Neuronal stem cell (in vitro differentiated cells): ENCODE results near the gene MYH14.

Source experiments
- DNase-seq: peaks from one replicate; pipeline ENCODE4 v3.0.0-alpha.2; 2013; ENCODE audit warnings: low spot score
- H2AFZ ChIP-seq: one replicate; pipeline ENCODE4 v1.6.1; 2013; ENCODE audit warnings: mild to moderate bottlenecking, low read length, inconsistent platforms
- H2AK5ac ChIP-seq: 2 replicates; pipeline ENCODE4 v1.6.1; 2013; ENCODE audit warnings: low read depth, mild to moderate bottlenecking, inconsistent platforms, low read length, moderate library complexity, mixed read lengths
- H2BK120ac ChIP-seq: 2 replicates; pipeline ENCODE4 v1.6.1; 2013; ENCODE audit warnings: low read depth, mild to moderate bottlenecking, inconsistent platforms, low read length, moderate library complexity, mixed read lengths
- H2BK12ac ChIP-seq: one replicate; pipeline ENCODE4 v1.6.1; 2013; ENCODE audit warnings: low read length, inconsistent platforms
- H2BK15ac ChIP-seq: 2 replicates; pipeline ENCODE4 v1.6.1; 2013; ENCODE audit warnings: mild to moderate bottlenecking, low read length, inconsistent platforms, mixed read lengths
- H2BK5ac ChIP-seq: one replicate; pipeline ENCODE4 v1.6.1; 2013; ENCODE audit warnings: inconsistent platforms, mild to moderate bottlenecking, low read length, moderate library complexity
- H3K14ac ChIP-seq: one replicate; pipeline ENCODE4 v1.6.1; 2013; ENCODE audit warnings: low read length, inconsistent platforms
- H3K18ac ChIP-seq: 2 replicates; pipeline ENCODE4 v1.6.1; 2013; ENCODE audit warnings: low read length, inconsistent platforms
- H3K23ac ChIP-seq: 2 replicates; pipeline ENCODE4 v1.6.1; 2013; ENCODE audit warnings: low read depth, mild to moderate bottlenecking, mixed read lengths, low read length, inconsistent platforms; ENCODE audit not compliant: poor library complexity
- H3K27ac ChIP-seq: replicated peaks from 3 replicates; pipeline ENCODE4 v1.5.1; 2013; ENCODE audit warnings: low read length, inconsistent platforms
- H3K27me3 ChIP-seq, 3 experiments: 2 replicates each; pipeline ENCODE4 v1.6.1; 2013; ENCODE audit warnings: low read length in 3 of 3, mild to moderate bottlenecking in 2 of 3, inconsistent platforms in 1 of 3, low read depth in 1 of 3, mixed read lengths in 1 of 3, moderate library complexity in 1 of 3; ENCODE audit not compliant: control insufficient read depth in 3 of 3, insufficient read depth in 3 of 3
- H3K36me3 ChIP-seq, 2 donors: replicated peaks in 1 of 2; 2 replicates each; pipeline ENCODE4 v1.6.1; 2013; ENCODE audit warnings: low read length in 2 of 2; ENCODE audit not compliant: control insufficient read depth in 2 of 2, insufficient read depth in 2 of 2
- H3K4ac ChIP-seq: 2 replicates; pipeline ENCODE4 v1.6.1; 2013; ENCODE audit warnings: inconsistent platforms, mild to moderate bottlenecking, low read length, moderate library complexity
- H3K4me1 ChIP-seq, 2 donors: 1 replicate in 1 of 2; 2 replicates in 1 of 2; pipeline ENCODE4 v1.6.1; 2013; ENCODE audit warnings: low read length in 2 of 2, low read depth in 1 of 2; ENCODE audit not compliant: control insufficient read depth in 2 of 2, insufficient read depth in 1 of 2
- H3K4me2 ChIP-seq: one replicate; pipeline ENCODE4 v1.6.1; 2013; ENCODE audit warnings: mild to moderate bottlenecking, low read length, inconsistent platforms; ENCODE audit not compliant: insufficient read depth, poor library complexity, severe bottlenecking
- H3K4me3 ChIP-seq, 2 donors: 2 replicates each; pipeline ENCODE4 v1.5.1; 2013; ENCODE audit warnings: low read length in 2 of 2, mild to moderate bottlenecking in 2 of 2, inconsistent platforms in 1 of 2, moderate library complexity in 1 of 2
- H3K79me1 ChIP-seq: one replicate; pipeline ENCODE4 v1.6.1; 2013; ENCODE audit warnings: low read depth, mild to moderate bottlenecking, inconsistent platforms, low read length, moderate library complexity
- H3K9ac ChIP-seq: one replicate; pipeline ENCODE4 v1.6.1; 2013; ENCODE audit warnings: mild to moderate bottlenecking, low read depth, low read length, inconsistent platforms; ENCODE audit not compliant: poor library complexity
- H3K9me3 ChIP-seq, 2 donors: replicated peaks in 1 of 2; 2 replicates each; pipeline versions ENCODE3 to v1.6.1; 2013; ENCODE audit warnings: low read length in 2 of 2, mild to moderate bottlenecking in 2 of 2, inconsistent platforms in 1 of 2, low read depth in 1 of 2, mixed read lengths in 1 of 2, moderate library complexity in 1 of 2; ENCODE audit not compliant: control insufficient read depth in 2 of 2, insufficient read depth in 1 of 2
- H4K8ac ChIP-seq: one replicate; pipeline ENCODE4 v1.6.1; 2013; ENCODE audit warnings: low read depth, mild to moderate bottlenecking, inconsistent platforms, low read length, moderate library complexity
- H4K91ac ChIP-seq: one replicate; pipeline ENCODE4 v1.6.1; 2013; ENCODE audit warnings: low read length, low read depth, mild to moderate bottlenecking, inconsistent platforms; ENCODE audit not compliant: poor library complexity
- WGBS, 2 donors: extraction: QIAGEN DNeasy Blood & Tissue Kit; methylation state at CpG; one replicate each; pipeline ENCODE4 v1.1.7; 2013; ENCODE audit warnings: missing lambda C conversion rate in 2 of 2, mixed read lengths in 1 of 2; ENCODE audit not compliant: insufficient read length in 2 of 2, insufficient replicate concordance in 1 of 2; ENCODE audit errors: extremely low coverage in 2 of 2; 5-methylcytosine and 5-hydroxymethylcytosine counted together

MYH14 gene

DNA sequence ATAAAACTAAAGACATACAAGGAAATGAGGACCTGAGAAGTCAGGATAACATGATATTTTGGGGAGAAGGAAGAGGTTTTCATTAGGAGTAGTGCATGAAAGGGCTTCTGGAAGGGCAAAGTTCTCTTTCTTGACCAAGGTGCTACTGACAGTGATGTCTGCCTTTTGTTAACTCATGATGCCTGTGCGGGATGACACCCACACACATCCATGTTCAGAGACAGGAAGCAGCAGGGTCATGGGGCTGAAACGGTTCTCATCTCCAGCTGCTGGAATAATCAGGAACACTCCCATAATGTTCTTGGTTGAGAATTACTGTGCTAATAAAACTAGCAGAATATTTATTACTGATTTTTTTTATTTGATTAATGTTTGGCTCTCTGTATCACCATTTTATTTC is 96.6 kb downstream of the MYH14 start:
- no peak overlapping the region for H4K8ac ChIP-seq
- H3K9me3 ChIP-seq: no peaks in the 10 kb centered on the region
- H2BK12ac ChIP-seq: no peak overlapping the region
- whole genome bisulfite sequencing, 2 donors: no CpG with 5 or more reads among the region's 2 CpGs
- no peak overlapping the region for H3K27ac ChIP-seq
- H3K27me3 ChIP-seq: peaks cover 0 to 4% (median 0%) of the 10 kb centered on the region in 3 experiments
- H2BK15ac ChIP-seq: no peak overlapping the region
- no peak overlapping the region for H3K18ac ChIP-seq
- no peak overlapping the region for H2AFZ ChIP-seq
- no peak overlapping the region for H3K4ac ChIP-seq
- no peak overlapping the region for H3K9ac ChIP-seq
- no peak overlapping the region for H2BK5ac ChIP-seq
- H3K79me1 ChIP-seq: no peaks in the 10 kb centered on the region
- H3K4me2 ChIP-seq: no peak overlapping the region
- H3K14ac ChIP-seq: no peak overlapping the region
- no peaks in the 10 kb centered on the region for H3K4me1 ChIP-seq
- no peaks in the 10 kb centered on the region for H3K36me3 ChIP-seq
- H3K4me3 ChIP-seq: no peak overlapping the region
- H3K23ac ChIP-seq: no peak overlapping the region
- no peak overlapping the region for H4K91ac ChIP-seq
- H2AK5ac ChIP-seq: no peak overlapping the region
- DNase-seq: no peak
- H2BK120ac ChIP-seq: no peak overlapping the region

GRCh38 chr19:50300814-50301606 is 97.6 kb downstream of the MYH14 start:
- H3K9me3 ChIP-seq: no peaks in the 10 kb centered on the region
- WGBS, 2 donors: no CpG with 5 or more reads among the region's 10 CpGs
- H3K9ac ChIP-seq: no peak overlapping the region
- H2BK5ac ChIP-seq: no peak overlapping the region
- no peak overlapping the region for H4K91ac ChIP-seq
- no peak overlapping the region for H3K23ac ChIP-seq
- no peak for DNase-seq
- H3K4me2 ChIP-seq: no peak overlapping the region
- H4K8ac ChIP-seq: no peak overlapping the region
- H3K4me3 ChIP-seq: no peak overlapping the region
- no peak overlapping the region for H3K4ac ChIP-seq
- no peak overlapping the region for H2AFZ ChIP-seq
- no peak overlapping the region for H2BK15ac ChIP-seq
- H3K4me1 ChIP-seq: no peaks in the 10 kb centered on the region
- no peak overlapping the region for H3K18ac ChIP-seq
- H3K36me3 ChIP-seq: no peaks in the 10 kb centered on the region
- H3K27ac ChIP-seq: no peak overlapping the region
- no peak overlapping the region for H2BK12ac ChIP-seq
- no peak overlapping the region for H3K14ac ChIP-seq
- H2AK5ac ChIP-seq: no peak overlapping the region
- no peaks in the 10 kb centered on the region for H3K79me1 ChIP-seq
- H2BK120ac ChIP-seq: no peak overlapping the region
- peaks cover 0 to 11% (median 0%) of the 10 kb centered on the region in 3 experiments for H3K27me3 ChIP-seq

DNA sequence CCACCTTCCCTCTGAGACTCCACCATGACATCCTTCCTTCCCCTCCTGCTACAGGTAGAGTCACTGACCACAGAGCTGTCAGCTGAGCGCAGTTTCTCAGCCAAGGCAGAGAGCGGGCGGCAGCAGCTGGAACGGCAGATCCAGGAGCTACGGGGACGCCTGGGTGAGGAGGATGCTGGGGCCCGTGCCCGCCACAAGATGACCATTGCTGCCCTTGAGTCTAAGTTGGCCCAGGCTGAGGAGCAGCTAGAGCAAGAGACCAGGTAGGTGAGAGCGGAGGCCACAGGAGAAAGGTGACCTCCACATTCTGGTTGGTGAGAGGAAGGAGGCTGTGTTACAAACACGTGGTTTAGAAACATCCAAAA is 98.2 kb downstream of the MYH14 start:
- H3K4me2 ChIP-seq: no peak overlapping the region
- no peak overlapping the region for H2BK12ac ChIP-seq
- no peak overlapping the region for H3K9ac ChIP-seq
- H2BK15ac ChIP-seq: no peak overlapping the region
- no peak overlapping the region for H2BK5ac ChIP-seq
- H3K79me1 ChIP-seq: no peaks in the 10 kb centered on the region
- H3K27ac ChIP-seq: no peak overlapping the region
- no CpG with 5 or more reads among the region's 10 CpGs for WGBS, 2 donors
- H3K4me1 ChIP-seq: no peaks in the 10 kb centered on the region
- H4K91ac ChIP-seq: no peak overlapping the region
- H3K23ac ChIP-seq: no peak overlapping the region
- no peak overlapping the region for H3K4ac ChIP-seq
- H2BK120ac ChIP-seq: no peak overlapping the region
- H2AFZ ChIP-seq: no peak overlapping the region
- H3K27me3 ChIP-seq: peaks cover 0 to 17% (median 0%) of the 10 kb centered on the region in 3 experiments
- DNase-seq: no peak
- H3K4me3 ChIP-seq: peak overlapping the region in 1 of 2 donors; percentile 17
- no peak overlapping the region for H3K18ac ChIP-seq
- H4K8ac ChIP-seq: no peak overlapping the region
- H3K14ac ChIP-seq: no peak overlapping the region
- H3K36me3 ChIP-seq: no peaks in the 10 kb centered on the region
- H3K9me3 ChIP-seq: no peaks in the 10 kb centered on the region
- no peak overlapping the region for H2AK5ac ChIP-seq

DNA sequence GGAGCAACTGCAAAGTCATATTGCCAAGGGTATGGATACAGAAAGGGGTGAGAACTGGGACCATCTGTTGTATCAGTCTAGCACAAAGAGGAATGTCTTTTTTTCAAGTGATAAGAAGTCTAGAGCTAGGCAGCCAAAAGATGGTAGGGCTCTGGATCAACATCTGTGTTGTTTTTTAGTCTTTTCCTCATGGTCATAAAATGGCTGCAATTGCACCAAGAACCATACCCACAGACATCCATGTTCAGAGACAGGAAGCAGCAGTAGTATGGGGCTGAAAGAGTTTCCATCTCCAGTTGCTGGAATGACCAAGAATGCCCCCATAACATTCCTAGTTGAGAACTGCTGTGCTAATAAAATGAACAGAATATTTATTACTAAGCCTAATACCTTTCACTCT is 100.1 kb downstream of the MYH14 start:
- no peak overlapping the region for H3K4me2 ChIP-seq
- H4K91ac ChIP-seq: no peak overlapping the region
- H3K79me1 ChIP-seq: peaks cover 2% of the 10 kb centered on the region
- DNase-seq: no peak
- no peak overlapping the region for H2AFZ ChIP-seq
- H2BK120ac ChIP-seq: no peak overlapping the region
- H3K4me3 ChIP-seq: no peak overlapping the region
- H2BK5ac ChIP-seq: no peak overlapping the region
- no peak overlapping the region for H3K9ac ChIP-seq
- H3K27me3 ChIP-seq: peaks cover 0 to 37% (median 0%) of the 10 kb centered on the region in 3 experiments
- H3K27ac ChIP-seq: no peak overlapping the region
- H3K23ac ChIP-seq: no peak overlapping the region
- no peaks in the 10 kb centered on the region for H3K36me3 ChIP-seq
- no peaks in the 10 kb centered on the region for H3K4me1 ChIP-seq
- H2AK5ac ChIP-seq: no peak overlapping the region
- no peak overlapping the region for H2BK15ac ChIP-seq
- no peak overlapping the region for H2BK12ac ChIP-seq
- no peak overlapping the region for H3K14ac ChIP-seq
- H4K8ac ChIP-seq: no peak overlapping the region
- no peak overlapping the region for H3K18ac ChIP-seq
- H3K9me3 ChIP-seq: peaks cover 0 to 8% of the 10 kb centered on the region in 2 donors
- no peak overlapping the region for H3K4ac ChIP-seq
